GM18861 (cell line): ENCODE results near the gene AK1.
"Not testable (repeated sequence)": the region's sequence is repeated elsewhere in the genome, so short reads cannot be mapped to it uniquely, and the experiment has no call there.

Experiments
- ATAC-seq: cut with Tn5 transposase; IDR thresholded peaks from one replicate; pipeline ENCODE4 v1.9.1; 2021; ENCODE audit not compliant: unreplicated experiment

The AK1 gene

GRCh38 chr9:127884976-127885490, 7.6 kb upstream of the AK1 start:
- ATAC-seq: no peak

GRCh38 chr9:127884427-127884911, 7.0 kb upstream of the AK1 start:
- ATAC-seq: no peak

GRCh38 chr9:127883959-127884358, 6.5 kb upstream of the AK1 start:
- no peak for ATAC-seq

- ATAC-seq: not testable (repeated sequence)
Measured at GRCh38 chr9:127881715-127882114, 4.2 kb upstream of the AK1 start.

- ATAC-seq: no peak
Measured at GRCh38 chr9:127880143-127880542, 2.7 kb upstream of the AK1 start.

GRCh38 chr9:127878652-127879390, 1.3 kb upstream of the AK1 start:
- ATAC-seq: no peak

GRCh38 chr9:127878001-127878651, 651 bp upstream of the AK1 start:
- no peak for ATAC-seq

- no peak for ATAC-seq
Measured at GRCh38 chr9:127876764-127877562, 512 bp downstream of the AK1 start.

- no peak for ATAC-seq
Measured at GRCh38 chr9:127876026-127876763, 1.3 kb downstream of the AK1 start.

- no peak for ATAC-seq
Measured at GRCh38 chr9:127875306-127875966, 2.0 kb downstream of the AK1 start.

GRCh38 chr9:127874301-127875221, 2.9 kb downstream of the AK1 start:
- no peak for ATAC-seq

- ATAC-seq: no peak
Measured at GRCh38 chr9:127873886-127874285, 3.6 kb downstream of the AK1 start.

- no peak for ATAC-seq
Measured at GRCh38 chr9:127873223-127873691, 4.2 kb downstream of the AK1 start.

GRCh38 chr9:127872369-127873222, 4.9 kb downstream of the AK1 start:
- ATAC-seq: no peak

GRCh38 chr9:127871531-127871930, 5.9 kb downstream of the AK1 start:
- no peak for ATAC-seq

GRCh38 chr9:127870887-127871286, 6.6 kb downstream of the AK1 start:
- no peak for ATAC-seq

- ATAC-seq: not testable (repeated sequence)
Measured at GRCh38 chr9:127870153-127870491, 7.4 kb downstream of the AK1 start.
